Measurements from ENCODE around the gene MYZAP. TPM values are rescaled to one million over a fixed set of nuclear protein-coding genes. Genes with fewer than 3 reads are reported as not detected.
A peak's percentile ranks its signal among the peaks of the same experiment; 100 is the strongest.

The MYZAP gene
- total and polyA plus RNA-seq, 2 of the 13 experiments (the other 11 are each of a cell fraction or from before 2014, with no cell fraction given), result not detected

DNA sequence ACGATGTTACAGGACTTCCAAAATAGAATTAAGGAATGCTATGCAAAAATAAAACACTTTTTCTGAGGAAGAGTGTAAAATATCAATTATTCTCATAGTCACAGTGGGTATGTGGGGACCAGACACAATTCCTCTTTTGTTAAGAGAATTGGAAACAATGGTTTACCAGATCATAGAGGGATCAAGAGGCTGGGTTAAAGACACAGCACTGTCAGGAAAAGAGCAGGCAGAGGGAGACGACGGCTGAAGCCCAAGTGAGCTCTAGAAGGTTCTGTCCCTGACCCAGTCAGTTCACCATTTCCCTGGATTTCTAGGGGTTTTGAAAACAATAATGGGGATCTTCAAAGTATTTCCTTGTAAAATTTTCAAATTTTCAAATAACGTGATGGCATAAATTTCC is 60.8 kb downstream of the MYZAP start:
- CTCF ChIA-PET (ENCODE audit: low intra/inter-chr PET ratio, low total read pairs), result no interaction called here
- ATAC-seq (no peak), FAIRE-seq (no peak), DNase-seq (ENCODE audit: low spot score) (no peak)
- Histone ChIP-seq H3K27ac (ENCODE audit: extremely low read length, insufficient read depth, low read length) (no peak overlapping the region), H3K9ac (ENCODE audit: insufficient read depth, low read depth, low read length) (no peak overlapping the region), H4K20me1 (ENCODE audit: insufficient read depth, low read length) (no peaks in the 10 kb centered on the region; the same call in 1 of the 2 replicates), H3K9me3 (ENCODE audit: low read length) (no peaks in the 10 kb centered on the region), H3K36me3 (replicated peaks in 1 of 2; ENCODE audit: control insufficient read depth in 1 of 2, insufficient read depth in 2 of 2, low read length in 2 of 2) (no peaks in the 10 kb centered on the region), H3K4me3 (replicated peaks in 1 of 3; ENCODE audit: insufficient read depth in 1 of 3, low read depth in 2 of 3, low read length in 3 of 3) (no peak overlapping the region), H2AFZ (ENCODE audit: low read length) (no peak overlapping the region), H3K27me3 (ENCODE audit: control insufficient read depth in 1 of 2, insufficient read depth in 2 of 2, low read length in 2 of 2) (peaks cover 0 to 3% of the 10 kb centered on the region in 2 experiments; a peak in 1 of 5 replicates), H3K79me2 (ENCODE audit: insufficient read depth, low read length) (no peaks in the 10 kb centered on the region), H3K4me1 (ENCODE audit: insufficient read depth, low read length) (peaks cover 10% of the 10 kb centered on the region), H3K4me2 (ENCODE audit: low read depth, low read length) (no peak overlapping the region)
- WGBS (ENCODE audit: low lambda C conversion rate), result 30% methylated on average over 4 of the region's 4 CpGs
- in situ Hi-C loops (cut with HindIII; ENCODE audit: extremely low pct_ligation_motif_present, low pct_unique_long_range_greater_than_20kb) (no loop called here), intact Hi-C loops (cut with micrococcal nuclease; ENCODE audit: unreplicated experiment) (no loop called here)
- TF ChIP-seq SP4 (CRISPR knock-in tag; IDR thresholded peaks at IDR 0.05), result no peak
- no peak for TF ChIP-seq ZEB1 (IDR thresholded peaks at IDR 0.05; ENCODE audit: insufficient replicate concordance, low read depth)
- TF ChIP-seq ZGPAT (CRISPR knock-in tag; IDR thresholded peaks at IDR 0.05), result no peak
- no TSS peak for BruUV-seq (replicated peaks)
- POLR2A ChIA-PET, result no interaction called here

GRCh38 chr15:57654153-57654852 is 62.6 kb downstream of the MYZAP start:
- ChIA-PET CTCF (ENCODE audit: low intra/inter-chr PET ratio, low total read pairs) (no interaction called here), POLR2A (no interaction called here)
- ATAC-seq (no peak), FAIRE-seq (no peak), DNase-seq (ENCODE audit: low spot score) (no peak)
- Histone ChIP-seq H3K9ac (ENCODE audit: insufficient read depth, low read depth, low read length) (no peak overlapping the region), H3K4me3 (replicated peaks in 1 of 3; ENCODE audit: insufficient read depth in 1 of 3, low read depth in 2 of 3, low read length in 3 of 3) (no peak overlapping the region), H3K79me2 (ENCODE audit: insufficient read depth, low read length) (no peaks in the 10 kb centered on the region), H2AFZ (ENCODE audit: low read length) (no peak overlapping the region), H3K27ac (ENCODE audit: extremely low read length, insufficient read depth, low read length) (no peak overlapping the region), H4K20me1 (ENCODE audit: insufficient read depth, low read length) (no peaks in the 10 kb centered on the region; the same call in 1 of the 2 replicates), H3K36me3 (replicated peaks in 1 of 2; ENCODE audit: control insufficient read depth in 1 of 2, insufficient read depth in 2 of 2, low read length in 2 of 2) (no peaks in the 10 kb centered on the region), H3K9me3 (ENCODE audit: low read length) (no peaks in the 10 kb centered on the region), H3K4me1 (ENCODE audit: insufficient read depth, low read length) (peaks cover 10% of the 10 kb centered on the region), H3K27me3 (ENCODE audit: control insufficient read depth in 1 of 2, insufficient read depth in 2 of 2, low read length in 2 of 2) (peaks cover 0 to 3% of the 10 kb centered on the region in 2 experiments; a peak in 1 of 5 replicates), H3K4me2 (ENCODE audit: low read depth, low read length) (no peak overlapping the region)
- BruUV-seq (replicated peaks), result no TSS peak
- 60% methylated on average over 6 of the region's 6 CpGs for WGBS (ENCODE audit: low lambda C conversion rate)
- TF ChIP-seq CREB1 (IDR thresholded peaks at IDR 0.05), result peak; percentile 23; the same call in 1 of the 2 replicates
- no peak for TF ChIP-seq CREB1 (CRISPR knock-in tag; IDR thresholded peaks at IDR 0.05)
- TF ChIP-seq CEBPB (IDR thresholded peaks at IDR 0.05; ENCODE audit: borderline replicate concordance, low read depth, low read length), result peak; percentile 25; the same call in 1 of the 2 replicates
- TF ChIP-seq DMAP1 (CRISPR knock-in tag; IDR thresholded peaks at IDR 0.05), result no peak
- in situ Hi-C loops (cut with HindIII; ENCODE audit: extremely low pct_ligation_motif_present, low pct_unique_long_range_greater_than_20kb), result no loop called here
- intact Hi-C loops (cut with micrococcal nuclease; ENCODE audit: unreplicated experiment), result loop anchor here (2.0 kb wide), 1 partner anchor 94 kb away; no protein-coding TSS in a partner anchor
